Mammary epithelial cell (primary cell): Measurements from ENCODE around the gene DEFB124.
"Not testable (repeated sequence)": the region's sequence is repeated elsewhere in the genome, so short reads cannot be mapped to it uniquely, and the experiment has no call there.

Experiments used
- EZH2 ChIP-seq: IDR thresholded peaks from 2 replicates; pipeline ENCODE4 v1.6.1; 2012; ENCODE audit warnings: low read length, inconsistent platforms, borderline replicate concordance
- TF ChIP-seq, protein P1 (sequence below), 2 donors: IDR thresholded peaks in 1 of 2; conservative IDR thresholded peaks in 1 of 2; 2 replicates each; pipeline ENCODE4 v1.5.1; 2011 to 2012; ENCODE audit warnings: inconsistent platforms in 2 of 2, low read length in 2 of 2, mild to moderate bottlenecking in 2 of 2, control low read depth in 1 of 2, low read depth in 1 of 2; ENCODE audit not compliant: insufficient read depth in 1 of 2; ENCODE audit errors: extremely low read depth in 1 of 2

GRCh38 chr20:31426891-31427551 lies 47.9 kb downstream of the DEFB124 start:
- TF ChIP-seq, protein P1, sequence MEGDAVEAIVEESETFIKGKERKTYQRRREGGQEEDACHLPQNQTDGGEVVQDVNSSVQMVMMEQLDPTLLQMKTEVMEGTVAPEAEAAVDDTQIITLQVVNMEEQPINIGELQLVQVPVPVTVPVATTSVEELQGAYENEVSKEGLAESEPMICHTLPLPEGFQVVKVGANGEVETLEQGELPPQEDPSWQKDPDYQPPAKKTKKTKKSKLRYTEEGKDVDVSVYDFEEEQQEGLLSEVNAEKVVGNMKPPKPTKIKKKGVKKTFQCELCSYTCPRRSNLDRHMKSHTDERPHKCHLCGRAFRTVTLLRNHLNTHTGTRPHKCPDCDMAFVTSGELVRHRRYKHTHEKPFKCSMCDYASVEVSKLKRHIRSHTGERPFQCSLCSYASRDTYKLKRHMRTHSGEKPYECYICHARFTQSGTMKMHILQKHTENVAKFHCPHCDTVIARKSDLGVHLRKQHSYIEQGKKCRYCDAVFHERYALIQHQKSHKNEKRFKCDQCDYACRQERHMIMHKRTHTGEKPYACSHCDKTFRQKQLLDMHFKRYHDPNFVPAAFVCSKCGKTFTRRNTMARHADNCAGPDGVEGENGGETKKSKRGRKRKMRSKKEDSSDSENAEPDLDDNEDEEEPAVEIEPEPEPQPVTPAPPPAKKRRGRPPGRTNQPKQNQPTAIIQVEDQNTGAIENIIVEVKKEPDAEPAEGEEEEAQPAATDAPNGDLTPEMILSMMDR (conservative IDR thresholded peaks at IDR 0.05 in 1 of 2, IDR thresholded peaks at IDR 0.05 in 1 of 2; ENCODE audit: extremely low read depth in 1 of 2, insufficient read depth in 1 of 2, low read depth in 1 of 2, low read length in 2 of 2): not testable (repeated sequence)
- TF ChIP-seq EZH2: not testable (repeated sequence)
